Suprapubic skin (tissue), 4 donors: ENCODE measurements around the gene CAMTA1. TPM values are rescaled to one million over a fixed set of nuclear protein-coding genes. Genes with fewer than 3 reads are reported as not detected.

Experiments
- DNase-seq, 2 donors: peaks; one replicate each; pipeline ENCODE4 v3.0.0-alpha.2; 2019; ENCODE audit warnings: low spot score in 2 of 2
- H3K27ac ChIP-seq: fragments of 200-600 bp; sonication (generic); one replicate; pipeline ENCODE4 v1.5.1; 2019
- H3K27me3 ChIP-seq: fragments of 200-600 bp; sonication (generic); one replicate; pipeline ENCODE4 v1.5.1; 2019
- H3K36me3 ChIP-seq: fragments of 200-600 bp; sonication (generic); one replicate; pipeline ENCODE4 v1.5.1; 2019
- H3K4me1 ChIP-seq: fragments of 200-600 bp; sonication (generic); one replicate; pipeline ENCODE4 v1.5.1; 2019
- H3K4me3 ChIP-seq: fragments of 200-600 bp; sonication (generic); one replicate; pipeline ENCODE4 v1.5.1; 2019; ENCODE audit warnings: mild to moderate bottlenecking
- H3K9me3 ChIP-seq: fragments of 200-600 bp; sonication (generic); one replicate; pipeline ENCODE4 v1.5.1; 2019
- CTCF ChIP-seq, 2 donors: fragments of 200-600 bp in 1 of 2; fragments of 450-650 bp in 1 of 2; sonication (generic) in 1 of 2; IDR thresholded peaks; one replicate each; pipeline ENCODE4 v1.5.1; 2016 to 2019; ENCODE audit warnings: antibody characterized with exemption in 2 of 2, mild to moderate bottlenecking in 1 of 2, moderate library complexity in 1 of 2
- EP300 ChIP-seq: sonication (generic); formaldehyde crosslinking; IDR thresholded peaks from one replicate; pipeline ENCODE4 v1.6.1; 2017; ENCODE audit warnings: antibody characterized with exemption
- POLR2A ChIP-seq, 2 donors: fragments of 450-650 bp; IDR thresholded peaks; one replicate each; pipeline ENCODE4 v1.6.1; 2017; ENCODE audit warnings: antibody characterized with exemption in 2 of 2, mild to moderate bottlenecking in 2 of 2, moderate library complexity in 2 of 2
- POLR2AphosphoS5 ChIP-seq, 3 donors: sonication (generic); formaldehyde crosslinking; IDR thresholded peaks; one replicate each; pipeline ENCODE4 v1.6.1; 2017; ENCODE audit warnings: antibody characterized with exemption in 3 of 3
- WGBS: methylation state at CpG from one replicate; pipeline ENCODE4 v1.1.5; 2018; 5-methylcytosine and 5-hydroxymethylcytosine counted together
- total RNA-seq, 4 donors: library from RNA; depleted of rRNA; stranded (reverse); fragments of >200 nt; gene quantifications; one replicate each; pipeline ENCODE4 v1.1.0, GENCODE V29; 2016

CAMTA1 gene
- total RNA-seq, 4 donors from 2014 or later = 40.4 to 54.1 (median 46.6) TPM

- Histone ChIP-seq H3K36me3 (no peaks in the 10 kb centered on the region), H3K9me3 (no peaks in the 10 kb centered on the region), H3K27me3 (no peaks in the 10 kb centered on the region), H3K27ac (no peak overlapping the region), H3K4me1 (no peaks in the 10 kb centered on the region), H3K4me3 (no peak overlapping the region)
- DNase-seq = peak in 1 of 2 donors; percentile 41
- WGBS = 88% methylated on average over 16 of the region's 16 CpGs
- TF ChIP-seq EP300 (no peak), POLR2AphosphoS5 (IDR thresholded peaks at IDR 0.05) (no peak), CTCF (IDR thresholded peaks at IDR 0.05) (no peak), POLR2A (IDR thresholded peaks at IDR 0.05) (no peak)
These were observed 190.2 kb downstream of the CAMTA1 start for GRCh38 chr1:6975331-6976043.

GRCh38 chr1:6976044-6976375 is 190.8 kb downstream of the CAMTA1 start:
- no peaks in the 10 kb centered on the region for H3K36me3 ChIP-seq
- H3K9me3 ChIP-seq = no peaks in the 10 kb centered on the region
- DNase-seq = peak in 1 of 2 donors; percentile 62
- H3K4me3 ChIP-seq = no peak overlapping the region
- H3K27ac ChIP-seq = no peak overlapping the region
- TF ChIP-seq EP300 (no peak), POLR2AphosphoS5 (IDR thresholded peaks at IDR 0.05) (no peak), CTCF (IDR thresholded peaks at IDR 0.05) (no peak), POLR2A (IDR thresholded peaks at IDR 0.05) (no peak)
- no peaks in the 10 kb centered on the region for H3K27me3 ChIP-seq
- H3K4me1 ChIP-seq = no peaks in the 10 kb centered on the region
- WGBS = 71% methylated on average over 5 of the region's 6 CpGs

- Histone ChIP-seq H3K27ac (no peak overlapping the region), H3K4me1 (no peaks in the 10 kb centered on the region), H3K4me3 (no peak overlapping the region), H3K9me3 (no peaks in the 10 kb centered on the region), H3K36me3 (no peaks in the 10 kb centered on the region), H3K27me3 (peaks cover 4% of the 10 kb centered on the region)
- 52% methylated on average over 5 of the region's 5 CpGs for WGBS
- TF ChIP-seq EP300 (no peak), POLR2AphosphoS5 (IDR thresholded peaks at IDR 0.05) (no peak), POLR2A (IDR thresholded peaks at IDR 0.05) (no peak)
- peak in 1 of 2 donors; percentile 38 for DNase-seq
These were observed 193.9 kb downstream of the CAMTA1 start for GRCh38 chr1:6979003-6979613.

GRCh38 chr1:6981595-6981994 is 196.3 kb downstream of the CAMTA1 start:
- Histone ChIP-seq H3K36me3 (no peaks in the 10 kb centered on the region), H3K4me1 (no peaks in the 10 kb centered on the region), H3K27me3 (peaks cover 14% of the 10 kb centered on the region), H3K9me3 (no peaks in the 10 kb centered on the region), H3K4me3 (no peak overlapping the region), H3K27ac (no peak overlapping the region)
- DNase-seq = no peak
- TF ChIP-seq POLR2A (IDR thresholded peaks at IDR 0.05) (no peak), POLR2AphosphoS5 (IDR thresholded peaks at IDR 0.05) (no peak), EP300 (no peak), CTCF (IDR thresholded peaks at IDR 0.05) (no peak)

GRCh38 chr1:6982443-6982842 is 197.2 kb downstream of the CAMTA1 start:
- no peak for TF ChIP-seq POLR2A (IDR thresholded peaks at IDR 0.05)
- no peak for TF ChIP-seq EP300
- no peak for TF ChIP-seq POLR2AphosphoS5 (IDR thresholded peaks at IDR 0.05)
- no peak for TF ChIP-seq CTCF (IDR thresholded peaks at IDR 0.05)
- Histone ChIP-seq H3K27me3 (peaks cover 19% of the 10 kb centered on the region), H3K4me1 (no peaks in the 10 kb centered on the region), H3K27ac (no peak overlapping the region), H3K4me3 (no peak overlapping the region), H3K9me3 (no peaks in the 10 kb centered on the region), H3K36me3 (no peaks in the 10 kb centered on the region)
- DNase-seq = peak in 1 of 2 donors; percentile 53
- WGBS = 82% methylated on average over 4 of the region's 9 CpGs
